ENCODE data around the gene TTC7B. TPM values are rescaled to one million over a fixed set of nuclear protein-coding genes. Genes with fewer than 3 reads are reported as not detected.

TTC7B gene
- total and polyA plus RNA-seq, 2 donors (not counting 3 experiments of a cell fraction or from before 2014, with no cell fraction given) = 46.8 to 76.5 TPM

GRCh38 chr14:90596733-90597132 lies 219.5 kb downstream of the TTC7B start:
- H3K27ac ChIP-seq (ENCODE audit: insufficient read depth, low read depth, low read length) = no peak overlapping the region
- dilution Hi-C loops (cut with MboI; ENCODE audit: extremely low pct_ligation_motif_present, low sequenced_read_pairs) (no loop called here), intact Hi-C loops (cut with micrococcal nuclease) (no loop called here)
- no peak for FAIRE-seq
- no peaks in the 10 kb centered on the region for H4K20me1 ChIP-seq (replicated peaks; ENCODE audit: control insufficient read depth, extremely low read depth, insufficient read depth, low read length)
- TF ChIP-seq JUN (IDR thresholded peaks at IDR 0.05; ENCODE audit: borderline replicate concordance, insufficient read depth, insufficient read length, low read depth) (no peak), MAX (IDR thresholded peaks at IDR 0.05; ENCODE audit: insufficient read depth, insufficient read length) (no peak), POLR2A (IDR thresholded peaks at IDR 0.05; ENCODE audit: low read depth, low read length) (no peak), GATA2 (IDR thresholded peaks at IDR 0.05; ENCODE audit: insufficient read depth, insufficient read length, low read depth, low read length) (no peak), FOS (IDR thresholded peaks at IDR 0.05; ENCODE audit: borderline replicate concordance, insufficient read depth, low read length) (no peak), POLR2AphosphoS5 (IDR thresholded peaks at IDR 0.05; ENCODE audit: insufficient read depth, low read depth, low read length) (no peak), MYC (IDR thresholded peaks at IDR 0.05; ENCODE audit: low read depth, low read length) (no peak), EZH2 (IDR thresholded peaks at IDR 0.05; ENCODE audit: borderline replicate concordance, low read depth, low read length, severe bottlenecking) (no peak)
- TF ChIP-seq, protein P1, sequence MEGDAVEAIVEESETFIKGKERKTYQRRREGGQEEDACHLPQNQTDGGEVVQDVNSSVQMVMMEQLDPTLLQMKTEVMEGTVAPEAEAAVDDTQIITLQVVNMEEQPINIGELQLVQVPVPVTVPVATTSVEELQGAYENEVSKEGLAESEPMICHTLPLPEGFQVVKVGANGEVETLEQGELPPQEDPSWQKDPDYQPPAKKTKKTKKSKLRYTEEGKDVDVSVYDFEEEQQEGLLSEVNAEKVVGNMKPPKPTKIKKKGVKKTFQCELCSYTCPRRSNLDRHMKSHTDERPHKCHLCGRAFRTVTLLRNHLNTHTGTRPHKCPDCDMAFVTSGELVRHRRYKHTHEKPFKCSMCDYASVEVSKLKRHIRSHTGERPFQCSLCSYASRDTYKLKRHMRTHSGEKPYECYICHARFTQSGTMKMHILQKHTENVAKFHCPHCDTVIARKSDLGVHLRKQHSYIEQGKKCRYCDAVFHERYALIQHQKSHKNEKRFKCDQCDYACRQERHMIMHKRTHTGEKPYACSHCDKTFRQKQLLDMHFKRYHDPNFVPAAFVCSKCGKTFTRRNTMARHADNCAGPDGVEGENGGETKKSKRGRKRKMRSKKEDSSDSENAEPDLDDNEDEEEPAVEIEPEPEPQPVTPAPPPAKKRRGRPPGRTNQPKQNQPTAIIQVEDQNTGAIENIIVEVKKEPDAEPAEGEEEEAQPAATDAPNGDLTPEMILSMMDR (IDR thresholded peaks at IDR 0.05; ENCODE audit: extremely low read depth in 1 of 2, insufficient read depth in 1 of 2, low read depth in 1 of 2, low read length in 2 of 2) = no peak
- H3K27me3 ChIP-seq (ENCODE audit: control insufficient read depth in 2 of 2, insufficient read depth in 2 of 2, low read length in 2 of 2) = no peaks in the 10 kb centered on the region
- H3K4me2 ChIP-seq (ENCODE audit: insufficient read depth, low read length) = no peak overlapping the region
- no peaks in the 10 kb centered on the region for H3K79me2 ChIP-seq (ENCODE audit: control insufficient read depth, insufficient read depth, low read length)
- H3K36me3 ChIP-seq (ENCODE audit: control insufficient read depth in 2 of 2, extremely low read depth in 1 of 2, insufficient read depth in 2 of 2, low read length in 2 of 2) = peaks cover 0 to 3% of the 10 kb centered on the region in 2 experiments
- H3K9me3 ChIP-seq (replicated peaks; ENCODE audit: control insufficient read depth, insufficient read depth, low read length) = no peaks in the 10 kb centered on the region
- H3K9me1 ChIP-seq (replicated peaks; ENCODE audit: control insufficient read depth, extremely low read depth, insufficient read depth, low read length) = no peaks in the 10 kb centered on the region
- no peak overlapping the region for H3K4me3 ChIP-seq (replicated peaks in 1 of 3; ENCODE audit: insufficient read depth in 1 of 3, low read depth in 1 of 3, low read length in 3 of 3)
- POLR2A ChIA-PET = no interaction called here
- no peaks in the 10 kb centered on the region for H3K4me1 ChIP-seq (ENCODE audit: control insufficient read depth, extremely low read depth, insufficient read depth, low read length)
- DNase-seq (ENCODE audit: low read depth, low spot score) = no peak
- CTCF ChIA-PET = no interaction called here
- no peak overlapping the region for H2AFZ ChIP-seq (ENCODE audit: low read depth, low read length)
- H3K9ac ChIP-seq (replicated peaks; ENCODE audit: extremely low read depth, insufficient read depth, low read length) = no peak overlapping the region
- BruUV-seq (replicated peaks) = no TSS peak

Measured in endothelial cell of umbilical vein (primary cell).